HepG2 (cell line): Measurements from ENCODE around the gene ELP6. TPM values are rescaled to one million over a fixed set of nuclear protein-coding genes. Genes with fewer than 3 reads are reported as not detected.

ENCODE experiments used
- CSRNP1 ChIP-seq: sonication (generic); formaldehyde crosslinking; IDR thresholded peaks from 2 replicates; pipeline ENCODE4 v1.8.1; 2023; ENCODE audit warnings: mild to moderate bottlenecking, missing genetic modification reagents
- DNMT3B ChIP-seq: conservative IDR thresholded peaks from 2 replicates; pipeline ENCODE4 v1.6.1; 2016; ENCODE audit warnings: missing biosample characterization, control low read depth
- EEA1 ChIP-seq: sonication (generic); formaldehyde crosslinking; IDR thresholded peaks from 2 replicates; pipeline ENCODE4 v1.5.1; 2020; ENCODE audit warnings: mild to moderate bottlenecking, missing genetic modification reagents, borderline replicate concordance
- FOXP1 ChIP-seq, 2 experiments: fragments of 450-650 bp in 1 of 2; IDR thresholded peaks; 2 replicates each; pipeline ENCODE4 v1.6.1; 2017 to 2018; ENCODE audit warnings: antibody characterized with exemption in 1 of 2
- KLF11 ChIP-seq: IDR thresholded peaks from 2 replicates; pipeline ENCODE4 v1.6.1; 2016; ENCODE audit warnings: missing compliant biosample characterization
- MEF2D ChIP-seq: sonication (generic); formaldehyde crosslinking; IDR thresholded peaks from 2 replicates; pipeline ENCODE4 v1.5.1; 2020; ENCODE audit warnings: mild to moderate bottlenecking, missing genetic modification reagents
- MEIS1 ChIP-seq: sonication (generic); formaldehyde crosslinking; IDR thresholded peaks from 2 replicates; pipeline ENCODE4 v1.9.0; 2021; ENCODE audit warnings: mild to moderate bottlenecking, missing genetic modification reagents, moderate library complexity, borderline replicate concordance
- NFYC ChIP-seq: IDR thresholded peaks from 2 replicates; pipeline ENCODE4 v1.6.1; 2016; ENCODE audit warnings: missing genetic modification reagents, missing compliant biosample characterization
- NR2F1 ChIP-seq, 2 experiments: fragments of 450-650 bp in 1 of 2; formaldehyde crosslinking in 1 of 2; IDR thresholded peaks; 2 replicates each; pipeline versions ENCODE4 v1.5.0 to v1.6.1; 2016 to 2020; ENCODE audit warnings: mild to moderate bottlenecking in 1 of 2, missing compliant biosample characterization in 1 of 2, missing genetic modification reagents in 1 of 2, moderate library complexity in 1 of 2
- PAXIP1 ChIP-seq: sonication (generic); formaldehyde crosslinking; conservative IDR thresholded peaks from 2 replicates; pipeline ENCODE4 v1.4.0; 2020; ENCODE audit warnings: mild to moderate bottlenecking, missing genetic modification reagents, moderate library complexity
- ZNF547 ChIP-seq: sonication (generic); formaldehyde crosslinking; IDR thresholded peaks from 2 replicates; pipeline ENCODE4 v1.5.1; 2020; ENCODE audit warnings: mild to moderate bottlenecking, missing genetic modification reagents
- ZNF569 ChIP-seq: sonication (generic); formaldehyde crosslinking; IDR thresholded peaks from 2 replicates; pipeline ENCODE4 v1.5.0; 2020; ENCODE audit warnings: mild to moderate bottlenecking, missing genetic modification reagents, moderate library complexity, borderline replicate concordance
- ZNF589 ChIP-seq: sonication (generic); formaldehyde crosslinking; conservative IDR thresholded peaks from 2 replicates; pipeline ENCODE4 v1.8.0; 2022; ENCODE audit warnings: mild to moderate bottlenecking, moderate library complexity, missing genetic modification reagents
- ZNF629 ChIP-seq: sonication (generic); formaldehyde crosslinking; conservative IDR thresholded peaks from 2 replicates; pipeline ENCODE4 v1.5.0; 2020; ENCODE audit warnings: missing genetic modification reagents
- ZNF639 ChIP-seq: conservative IDR thresholded peaks from 2 replicates; pipeline ENCODE4 v1.6.1; 2018; ENCODE audit warnings: missing genetic modification reagents
- ZNF709 ChIP-seq: sonication (generic); formaldehyde crosslinking; IDR thresholded peaks from 2 replicates; pipeline ENCODE4 v1.5.0; 2020; ENCODE audit warnings: mild to moderate bottlenecking, missing genetic modification reagents
- ZNF788 ChIP-seq: sonication (generic); formaldehyde crosslinking; IDR thresholded peaks from 2 replicates; pipeline ENCODE4 v1.5.0; 2020; ENCODE audit warnings: mild to moderate bottlenecking, missing genetic modification reagents, borderline replicate concordance
- polyA plus RNA-seq, 8 experiments: library from polyadenylated mRNA; depleted of rRNA in 3 of 8; stranded (reverse) in 7 of 8; unstranded in 1 of 8; fragments of >200 nt; fragmentation: Illumina TruSeq in 4 of 8; extraction: Trizol in 4 of 8; gene quantifications; 2 replicates each; pipeline versions ENCODE4 v1.2.1 to v1.2.3, GENCODE V29; 2011 to 2016; ENCODE audit warnings: low read depth in 4 of 8, missing spikeins in 1 of 8, mixed read lengths in 1 of 8; ENCODE audit not compliant: insufficient read depth in 1 of 8
- total RNA-seq, 5 experiments: library from RNA; depleted of rRNA; stranded (reverse); fragments of >200 nt; fragmentation: Illumina TruSeq; extraction: Trizol; gene quantifications; 2 replicates each; pipeline ENCODE4 v1.2.3, GENCODE V29; 2016; ENCODE audit warnings: low read depth in 1 of 5

The ELP6 gene
- total and polyA plus RNA-seq, 2 of the 13 experiments (the other 11 are each of a cell fraction or from before 2014, with no cell fraction given): 45.0 to 49.3 TPM

- peak; percentile 58 for TF ChIP-seq CSRNP1 (CRISPR knock-in tag)
- TF ChIP-seq ZNF629 (CRISPR knock-in tag): no peak
- no peak for TF ChIP-seq MEIS1 (CRISPR knock-in tag)
- TF ChIP-seq ZNF788 (CRISPR knock-in tag): peak; percentile 63; the same call in 1 of the 2 replicates
- TF ChIP-seq FOXP1 (IDR thresholded peaks at IDR 0.05): no peak
- TF ChIP-seq FOXP1 (CRISPR knock-in tag; IDR thresholded peaks at IDR 0.05): peak; percentile 65
- peak; percentile 68 for TF ChIP-seq PAXIP1 (CRISPR knock-in tag)
- peak; percentile 97 for TF ChIP-seq ZNF639 (CRISPR knock-in tag)
- peak; percentile 63; the same call in 1 of the 2 replicates for TF ChIP-seq ZNF547
- 0 out of 2 replicates have a peak, but pooled peaks have one; percentile 34 for TF ChIP-seq MEF2D (CRISPR knock-in tag)
- TF ChIP-seq ZNF709 (CRISPR knock-in tag): no peak
- TF ChIP-seq NR2F1 (CRISPR knock-in tag; IDR thresholded peaks at IDR 0.05): peak; percentile 99
- TF ChIP-seq ZNF569 (CRISPR knock-in tag): no peak
- TF ChIP-seq ZNF589: 0 out of 2 replicates have a peak, but pooled peaks have one; percentile 43
- TF ChIP-seq KLF11 (CRISPR knock-in tag): peak; percentile 54; the same call in 1 of the 2 replicates
- no peak for TF ChIP-seq DNMT3B
- peak; percentile 82; the same call in 1 of the 2 replicates for TF ChIP-seq EEA1
- TF ChIP-seq NFYC (CRISPR knock-in tag): peak; percentile 53; the same call in 1 of the 2 replicates
Observed at GRCh38 chr3:47475570-47476329, 37.8 kb downstream of the ELP6 start, which contains the start of gene SCAP (continued).
